GM12892 (cell line): Measurements from ENCODE around the gene CHST14.

ENCODE experiments used
- POLR2AphosphoS5 ChIP-seq: IDR thresholded peaks from 2 replicates; pipeline ENCODE4 v1.6.1; 2011; ENCODE audit warnings: low read depth, low read length, control low read depth
- TAF1 ChIP-seq: IDR thresholded peaks from 2 replicates; pipeline ENCODE4 v1.6.1; 2011; ENCODE audit warnings: low read depth, mild to moderate bottlenecking, control low read depth, low read length, borderline replicate concordance

DNA sequence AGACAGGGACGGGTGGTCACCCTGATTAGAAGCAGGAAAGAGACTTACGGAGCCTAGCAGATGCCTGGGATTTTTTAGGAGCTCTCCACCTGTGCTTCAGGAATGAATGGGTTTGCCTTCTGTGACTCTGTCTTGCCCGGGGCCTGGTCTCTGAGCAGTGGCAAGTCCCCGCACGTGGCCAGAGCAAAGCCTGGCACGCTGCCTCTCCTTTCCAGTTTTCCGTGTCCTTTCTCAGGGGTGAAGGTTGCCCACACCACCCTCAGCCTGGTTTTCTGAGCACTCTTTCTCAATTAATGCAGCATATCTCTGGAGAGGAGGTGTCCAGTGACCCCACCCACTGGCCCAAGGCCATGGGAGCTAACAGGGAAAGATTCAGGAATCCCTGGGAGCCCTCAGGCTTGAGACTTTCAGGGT lies 14.5 kb upstream of the CHST14 start:
- no peak for TF ChIP-seq TAF1
- TF ChIP-seq POLR2AphosphoS5, result no peak
